ENCODE measurements around the gene ASAH2B. TPM values are rescaled to one million over a fixed set of nuclear protein-coding genes. Genes with fewer than 3 reads are reported as not detected.
"Not testable (repeated sequence)": the region's sequence is repeated elsewhere in the genome, so short reads cannot be mapped to it uniquely, and the experiment has no call there.

The ASAH2B gene
- 3.0 and 3.8 TPM in 2 replicates for total RNA-seq
- long read RNA-seq, full-length matches to known transcripts = 26 of 35 reads
- long read RNA-seq, partial matches to known transcripts = 2 of 35 reads
- long read RNA-seq, other reads (novel, unspliced or antisense) = 7 of 35 reads

DNA sequence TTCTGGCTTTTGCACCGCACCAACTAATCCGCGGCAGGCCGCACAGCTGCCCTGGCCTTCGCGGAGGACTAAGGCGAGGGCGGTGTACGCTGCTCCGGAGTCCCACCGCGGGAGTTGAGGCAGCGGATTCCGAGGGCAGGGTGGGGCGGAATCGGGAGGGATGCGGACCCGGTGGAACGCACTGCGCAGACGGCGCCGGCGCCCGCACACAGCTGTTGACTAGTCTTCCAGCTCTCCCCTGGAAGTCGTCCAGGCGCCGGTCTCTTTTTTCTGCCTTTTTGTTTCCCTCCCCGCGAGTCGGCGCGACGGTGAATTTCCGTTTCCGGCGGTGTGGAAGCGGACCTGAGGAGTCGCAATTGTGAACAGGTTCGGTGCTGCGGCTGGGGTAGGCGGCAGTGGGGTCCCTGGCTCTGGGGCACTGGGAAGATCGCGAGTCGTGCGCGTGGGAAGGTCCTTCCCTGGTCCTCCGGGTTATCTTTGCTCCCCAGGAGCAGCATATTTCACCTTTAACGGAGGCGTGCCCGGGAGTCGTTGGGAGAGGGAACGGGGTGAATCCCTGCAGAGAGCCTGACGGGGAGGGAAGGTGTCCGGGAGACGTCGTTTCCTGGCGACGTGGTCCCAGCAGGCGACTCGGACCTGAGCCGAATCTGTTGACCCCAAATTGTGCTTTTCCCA is at the start of gene ASAH2B:
ASAH2B (plus strand) TSS at position 319 of the 675 bp plus-strand sequence. CDS start 5,195 bp downstream, outside the sequence.
- peak; percentile 91 for DNase-seq (ENCODE audit: extremely low spot score, unreplicated experiment)
- TF ChIP-seq, protein P1, sequence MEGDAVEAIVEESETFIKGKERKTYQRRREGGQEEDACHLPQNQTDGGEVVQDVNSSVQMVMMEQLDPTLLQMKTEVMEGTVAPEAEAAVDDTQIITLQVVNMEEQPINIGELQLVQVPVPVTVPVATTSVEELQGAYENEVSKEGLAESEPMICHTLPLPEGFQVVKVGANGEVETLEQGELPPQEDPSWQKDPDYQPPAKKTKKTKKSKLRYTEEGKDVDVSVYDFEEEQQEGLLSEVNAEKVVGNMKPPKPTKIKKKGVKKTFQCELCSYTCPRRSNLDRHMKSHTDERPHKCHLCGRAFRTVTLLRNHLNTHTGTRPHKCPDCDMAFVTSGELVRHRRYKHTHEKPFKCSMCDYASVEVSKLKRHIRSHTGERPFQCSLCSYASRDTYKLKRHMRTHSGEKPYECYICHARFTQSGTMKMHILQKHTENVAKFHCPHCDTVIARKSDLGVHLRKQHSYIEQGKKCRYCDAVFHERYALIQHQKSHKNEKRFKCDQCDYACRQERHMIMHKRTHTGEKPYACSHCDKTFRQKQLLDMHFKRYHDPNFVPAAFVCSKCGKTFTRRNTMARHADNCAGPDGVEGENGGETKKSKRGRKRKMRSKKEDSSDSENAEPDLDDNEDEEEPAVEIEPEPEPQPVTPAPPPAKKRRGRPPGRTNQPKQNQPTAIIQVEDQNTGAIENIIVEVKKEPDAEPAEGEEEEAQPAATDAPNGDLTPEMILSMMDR (IDR thresholded peaks at IDR 0.05) = no peak
- Mint-ChIP-seq H3K27ac (ENCODE audit: unreplicated experiment) (peak within 1 kb of the TSS; percentile 97), H3K9me3 (ENCODE audit: unreplicated experiment) (no peaks in the 10 kb centered on the region), H3K4me3 (ENCODE audit: unreplicated experiment) (peak within 1 kb of the TSS; percentile 86), H3K27me3 (ENCODE audit: unreplicated experiment) (peaks cover 26% of the 10 kb centered on the region), H3K4me1 (ENCODE audit: unreplicated experiment) (peaks cover 10% of the 10 kb centered on the region), H3K36me3 (ENCODE audit: unreplicated experiment) (no peaks in the 10 kb centered on the region)

DNA sequence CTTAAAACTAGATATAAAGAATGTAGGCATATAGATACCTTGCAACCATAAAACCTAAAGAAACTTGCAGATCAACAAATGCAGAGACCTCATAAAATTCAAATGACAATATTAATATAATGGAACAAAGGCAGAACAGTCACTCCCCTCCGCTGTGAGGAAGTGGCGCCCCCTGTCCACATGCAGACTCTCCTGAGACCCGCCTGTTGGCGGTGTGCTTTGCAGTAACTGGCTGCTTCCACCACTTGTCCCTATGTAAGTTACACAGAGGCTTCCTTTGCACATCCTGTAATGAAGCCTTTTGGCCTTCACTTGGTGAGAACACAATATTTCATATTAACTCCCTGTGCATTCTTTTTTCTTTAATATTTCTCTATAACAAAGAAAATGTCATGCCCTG is 41.9 kb upstream of the ASAH2B start:
- H3K27ac Mint-ChIP-seq (ENCODE audit: unreplicated experiment); H3K9me3 Mint-ChIP-seq (ENCODE audit: unreplicated experiment); H3K4me1 Mint-ChIP-seq (ENCODE audit: unreplicated experiment); H3K4me3 Mint-ChIP-seq (ENCODE audit: unreplicated experiment); DNase-seq (ENCODE audit: extremely low spot score, unreplicated experiment); H3K36me3 Mint-ChIP-seq (ENCODE audit: unreplicated experiment): not testable (repeated sequence)
- peaks cover 10% of the 10 kb centered on the region for H3K27me3 Mint-ChIP-seq (ENCODE audit: unreplicated experiment)

DNA sequence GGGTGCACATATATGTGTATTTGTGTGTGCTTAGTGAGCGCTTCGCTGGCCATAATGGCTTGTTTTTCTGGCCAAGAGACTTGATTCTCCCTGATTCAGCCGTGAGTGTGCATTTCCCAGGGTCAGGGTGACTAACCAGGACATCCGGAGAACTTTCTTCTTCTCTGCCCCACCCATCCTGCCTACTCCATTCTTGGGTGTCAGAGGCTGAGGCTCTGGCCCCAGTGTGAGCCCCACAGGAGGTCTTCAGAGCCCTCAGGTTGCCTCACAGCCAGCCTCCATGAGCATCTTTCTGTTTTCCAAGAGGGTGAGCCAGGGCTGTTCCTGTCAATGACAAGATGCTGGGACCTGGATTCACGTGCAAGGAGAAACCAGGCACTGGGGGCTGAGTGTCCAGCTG is 37.8 kb upstream of the ASAH2B start:
- not testable (repeated sequence) for H3K27me3 Mint-ChIP-seq (ENCODE audit: unreplicated experiment); H3K4me1 Mint-ChIP-seq (ENCODE audit: unreplicated experiment); H3K36me3 Mint-ChIP-seq (ENCODE audit: unreplicated experiment); DNase-seq (ENCODE audit: extremely low spot score, unreplicated experiment); H3K9me3 Mint-ChIP-seq (ENCODE audit: unreplicated experiment); H3K27ac Mint-ChIP-seq (ENCODE audit: unreplicated experiment); H3K4me3 Mint-ChIP-seq (ENCODE audit: unreplicated experiment)

DNA sequence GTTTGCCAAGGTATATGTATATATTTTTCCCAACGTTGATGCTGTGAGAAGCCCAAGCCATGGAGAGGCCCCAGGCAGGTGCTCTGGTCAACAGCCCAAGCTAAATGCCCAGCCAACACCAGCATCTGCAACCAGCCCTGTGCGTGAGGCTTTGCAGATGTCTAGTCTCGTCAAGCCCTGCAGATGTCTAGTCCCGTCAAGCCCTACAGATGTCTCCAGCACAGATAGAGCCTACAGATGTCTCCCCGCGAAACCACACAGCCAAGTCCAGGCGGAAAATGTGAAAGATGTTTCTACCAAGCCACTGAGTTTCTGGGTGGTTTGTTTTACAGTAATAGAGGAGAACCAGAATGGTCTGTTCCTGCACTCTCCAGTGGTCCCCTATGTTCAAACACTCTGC is 36.7 kb upstream of the ASAH2B start:
- not testable (repeated sequence) for H3K27ac Mint-ChIP-seq (ENCODE audit: unreplicated experiment); DNase-seq (ENCODE audit: extremely low spot score, unreplicated experiment); H3K4me3 Mint-ChIP-seq (ENCODE audit: unreplicated experiment); H3K27me3 Mint-ChIP-seq (ENCODE audit: unreplicated experiment); H3K4me1 Mint-ChIP-seq (ENCODE audit: unreplicated experiment); H3K36me3 Mint-ChIP-seq (ENCODE audit: unreplicated experiment); H3K9me3 Mint-ChIP-seq (ENCODE audit: unreplicated experiment)

DNA sequence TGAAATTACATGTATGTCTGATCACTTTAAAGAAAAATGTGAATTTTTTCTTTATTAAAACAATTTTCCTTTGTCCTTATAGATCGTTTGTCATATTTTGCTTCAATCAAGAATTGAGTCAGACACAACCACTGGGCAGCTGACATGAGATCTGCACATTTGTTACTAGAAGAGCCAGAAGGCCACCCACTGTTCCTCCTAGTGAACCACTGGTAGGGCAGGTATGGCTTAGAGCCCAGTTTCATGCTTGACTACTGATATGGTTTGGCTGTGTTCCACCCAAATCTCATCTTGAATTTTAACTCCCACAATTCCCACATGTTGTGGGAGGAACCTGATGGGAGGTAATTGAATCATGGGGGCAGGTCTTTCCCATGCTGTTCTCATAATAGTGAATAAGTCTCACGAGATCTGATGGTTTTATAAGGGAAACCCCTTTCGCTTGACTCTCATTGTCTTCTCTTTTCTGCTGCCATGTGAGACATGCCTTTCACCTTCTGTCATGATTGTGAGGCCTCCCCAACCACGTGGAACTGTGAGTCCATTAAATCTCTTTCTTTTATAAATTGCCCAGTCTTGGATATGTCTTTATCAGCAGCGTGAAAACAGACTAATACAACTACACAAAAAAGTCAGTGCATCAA is 35.2 kb upstream of the ASAH2B start:
- H3K36me3 Mint-ChIP-seq (ENCODE audit: unreplicated experiment); H3K4me1 Mint-ChIP-seq (ENCODE audit: unreplicated experiment); DNase-seq (ENCODE audit: extremely low spot score, unreplicated experiment); H3K9me3 Mint-ChIP-seq (ENCODE audit: unreplicated experiment); H3K4me3 Mint-ChIP-seq (ENCODE audit: unreplicated experiment); H3K27ac Mint-ChIP-seq (ENCODE audit: unreplicated experiment); H3K27me3 Mint-ChIP-seq (ENCODE audit: unreplicated experiment): not testable (repeated sequence)

DNA sequence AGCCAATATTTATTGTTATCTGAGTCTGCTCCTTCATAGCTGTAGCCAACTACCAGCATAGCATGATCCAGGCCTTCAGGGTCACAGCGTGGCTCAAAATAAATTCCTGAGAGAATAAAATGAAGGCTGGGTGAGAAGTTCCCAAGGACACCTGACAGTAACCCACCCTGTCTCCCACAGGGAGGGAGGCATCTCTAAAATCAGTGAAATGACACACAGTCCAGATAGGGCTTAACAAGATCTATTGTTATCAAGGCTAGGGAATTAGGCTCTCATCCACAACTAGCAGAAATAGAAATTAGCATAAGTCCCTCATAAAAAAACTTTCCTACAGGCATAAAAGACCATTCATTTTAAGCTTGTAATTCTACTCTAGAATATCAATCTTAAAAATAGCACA is 33.7 kb upstream of the ASAH2B start:
- H3K4me1 Mint-ChIP-seq (ENCODE audit: unreplicated experiment); H3K36me3 Mint-ChIP-seq (ENCODE audit: unreplicated experiment); H3K4me3 Mint-ChIP-seq (ENCODE audit: unreplicated experiment); DNase-seq (ENCODE audit: extremely low spot score, unreplicated experiment); H3K27ac Mint-ChIP-seq (ENCODE audit: unreplicated experiment); H3K9me3 Mint-ChIP-seq (ENCODE audit: unreplicated experiment); H3K27me3 Mint-ChIP-seq (ENCODE audit: unreplicated experiment): not testable (repeated sequence)

DNA sequence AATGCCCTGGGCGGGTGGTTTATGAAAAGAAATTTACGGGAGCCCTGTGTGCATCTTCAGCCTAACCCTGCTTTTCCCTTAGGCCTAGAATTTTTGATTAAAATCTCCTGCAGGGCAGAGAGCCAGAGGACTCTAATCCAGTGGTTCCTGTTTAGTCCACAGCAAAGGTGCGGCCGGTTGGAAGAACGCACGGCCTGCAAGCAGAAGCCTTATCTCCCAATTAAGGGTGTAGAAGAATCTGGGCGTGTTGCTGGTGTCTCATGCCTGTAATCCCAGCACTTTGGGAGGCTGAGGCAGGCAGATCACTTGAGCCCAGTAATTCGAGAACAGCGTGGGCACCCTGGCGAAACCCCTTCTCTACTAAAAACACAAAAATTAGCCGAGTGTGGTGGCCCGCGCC is 29.5 kb upstream of the ASAH2B start:
- DNase-seq (ENCODE audit: extremely low spot score, unreplicated experiment); H3K27me3 Mint-ChIP-seq (ENCODE audit: unreplicated experiment); H3K4me1 Mint-ChIP-seq (ENCODE audit: unreplicated experiment): not testable (repeated sequence)

DNA sequence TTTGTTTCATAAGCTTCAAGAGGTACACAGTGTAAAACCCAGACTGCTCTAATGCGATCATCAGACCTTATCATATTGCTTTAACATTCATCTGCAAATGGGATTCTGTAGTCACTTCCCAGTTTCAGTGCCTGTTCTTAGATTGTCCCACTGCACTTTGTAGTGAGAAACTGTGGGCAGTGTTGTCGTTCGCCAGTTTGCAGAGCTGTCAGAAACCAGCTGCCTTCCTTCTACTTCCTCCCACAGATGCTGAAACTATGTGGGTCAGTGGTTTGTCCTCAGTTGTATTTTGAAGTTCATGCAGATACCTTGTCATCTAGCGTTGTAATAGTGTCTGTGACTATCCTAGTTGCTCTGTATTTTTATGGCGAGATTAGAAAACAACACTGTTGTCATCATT is 15.9 kb upstream of the ASAH2B start:
- not testable (repeated sequence) for H3K4me3 Mint-ChIP-seq (ENCODE audit: unreplicated experiment); H3K9me3 Mint-ChIP-seq (ENCODE audit: unreplicated experiment); H3K27ac Mint-ChIP-seq (ENCODE audit: unreplicated experiment); H3K4me1 Mint-ChIP-seq (ENCODE audit: unreplicated experiment); H3K36me3 Mint-ChIP-seq (ENCODE audit: unreplicated experiment); DNase-seq (ENCODE audit: extremely low spot score, unreplicated experiment)
- peaks cover 58% of the 10 kb centered on the region for H3K27me3 Mint-ChIP-seq (ENCODE audit: unreplicated experiment)

More for the DNA sequence above, 29.5 kb upstream of the ASAH2B start:
- not testable (repeated sequence) for H3K4me3 Mint-ChIP-seq (ENCODE audit: unreplicated experiment); H3K9me3 Mint-ChIP-seq (ENCODE audit: unreplicated experiment); H3K36me3 Mint-ChIP-seq (ENCODE audit: unreplicated experiment); H3K27ac Mint-ChIP-seq (ENCODE audit: unreplicated experiment)

DNA sequence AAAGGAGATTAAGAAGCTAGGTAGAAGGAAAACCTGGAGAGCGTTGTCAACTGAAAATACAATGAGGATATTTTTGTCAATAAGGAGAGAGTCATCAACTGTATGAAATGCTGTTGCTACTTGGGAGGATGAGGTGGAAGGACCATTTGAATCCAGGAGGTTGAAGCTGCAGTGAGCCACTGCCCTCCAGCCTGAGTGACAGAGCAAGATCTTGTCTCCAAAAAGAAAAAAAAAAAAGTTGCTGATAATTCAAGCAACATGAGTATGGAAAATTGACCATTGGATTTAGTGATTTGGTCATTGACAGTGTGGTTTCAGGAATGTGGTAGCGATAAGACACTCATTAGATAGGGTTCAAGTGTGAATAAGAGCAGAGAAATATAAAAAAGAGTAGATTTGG is 11.6 kb upstream of the ASAH2B start:
- not testable (repeated sequence) for H3K4me1 Mint-ChIP-seq (ENCODE audit: unreplicated experiment); H3K4me3 Mint-ChIP-seq (ENCODE audit: unreplicated experiment); H3K9me3 Mint-ChIP-seq (ENCODE audit: unreplicated experiment); DNase-seq (ENCODE audit: extremely low spot score, unreplicated experiment); H3K27ac Mint-ChIP-seq (ENCODE audit: unreplicated experiment); H3K36me3 Mint-ChIP-seq (ENCODE audit: unreplicated experiment)
- H3K27me3 Mint-ChIP-seq (ENCODE audit: unreplicated experiment) = peaks cover 67% of the 10 kb centered on the region

DNA sequence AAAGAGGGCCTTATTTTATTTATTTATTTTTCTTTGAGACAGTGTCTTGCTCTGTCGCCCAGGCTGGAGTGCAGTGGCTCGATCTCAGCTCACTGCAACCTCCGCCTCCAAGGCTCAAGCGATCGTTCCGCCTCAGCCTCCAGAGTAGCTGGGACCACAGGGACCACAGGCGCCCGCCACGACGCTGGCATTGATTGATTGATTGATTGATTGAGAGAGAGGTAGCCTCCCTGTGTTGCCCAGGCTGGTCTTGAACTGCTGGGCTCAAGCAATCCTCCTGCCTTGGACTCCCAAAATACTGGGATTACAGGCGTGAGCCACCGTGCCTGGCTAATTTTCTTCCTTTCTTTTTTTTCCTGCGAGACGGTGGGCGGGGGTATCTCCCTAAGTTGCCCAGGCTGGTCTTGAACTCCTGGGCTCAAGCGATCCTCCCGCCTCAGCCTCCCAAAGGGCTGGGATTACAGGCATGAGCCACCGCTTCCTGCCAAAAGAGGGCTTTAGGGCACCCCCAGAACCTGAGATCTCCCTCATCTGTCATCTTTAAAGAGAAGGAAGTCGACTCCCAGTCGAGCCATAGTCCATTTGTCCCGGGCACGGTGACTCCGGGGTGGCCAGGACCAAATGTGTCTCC is 634 bp upstream of the ASAH2B start:
- H3K4me1 Mint-ChIP-seq (ENCODE audit: unreplicated experiment); DNase-seq (ENCODE audit: extremely low spot score, unreplicated experiment); H3K36me3 Mint-ChIP-seq (ENCODE audit: unreplicated experiment); H3K9me3 Mint-ChIP-seq (ENCODE audit: unreplicated experiment): not testable (repeated sequence)
- peak overlapping the region; percentile 86 for H3K4me3 Mint-ChIP-seq (ENCODE audit: unreplicated experiment)
- peak overlapping the region; percentile 97 for H3K27ac Mint-ChIP-seq (ENCODE audit: unreplicated experiment)
- H3K27me3 Mint-ChIP-seq (ENCODE audit: unreplicated experiment) = peaks cover 32% of the 10 kb centered on the region

Measured in osteocyte (in vitro differentiated cells).